GM19328 (cell line): ENCODE measurements around the gene KRTAP10-2.
"Not testable (repeated sequence)": the region's sequence is repeated elsewhere in the genome, so short reads cannot be mapped to it uniquely, and the experiment has no call there.

Experiments used
- ATAC-seq: cut with Tn5 transposase; IDR thresholded peaks from one replicate; pipeline ENCODE4 v1.9.1; 2021; ENCODE audit warnings: mild to moderate bottlenecking, moderate library complexity; ENCODE audit not compliant: unreplicated experiment

KRTAP10-2 gene

DNA sequence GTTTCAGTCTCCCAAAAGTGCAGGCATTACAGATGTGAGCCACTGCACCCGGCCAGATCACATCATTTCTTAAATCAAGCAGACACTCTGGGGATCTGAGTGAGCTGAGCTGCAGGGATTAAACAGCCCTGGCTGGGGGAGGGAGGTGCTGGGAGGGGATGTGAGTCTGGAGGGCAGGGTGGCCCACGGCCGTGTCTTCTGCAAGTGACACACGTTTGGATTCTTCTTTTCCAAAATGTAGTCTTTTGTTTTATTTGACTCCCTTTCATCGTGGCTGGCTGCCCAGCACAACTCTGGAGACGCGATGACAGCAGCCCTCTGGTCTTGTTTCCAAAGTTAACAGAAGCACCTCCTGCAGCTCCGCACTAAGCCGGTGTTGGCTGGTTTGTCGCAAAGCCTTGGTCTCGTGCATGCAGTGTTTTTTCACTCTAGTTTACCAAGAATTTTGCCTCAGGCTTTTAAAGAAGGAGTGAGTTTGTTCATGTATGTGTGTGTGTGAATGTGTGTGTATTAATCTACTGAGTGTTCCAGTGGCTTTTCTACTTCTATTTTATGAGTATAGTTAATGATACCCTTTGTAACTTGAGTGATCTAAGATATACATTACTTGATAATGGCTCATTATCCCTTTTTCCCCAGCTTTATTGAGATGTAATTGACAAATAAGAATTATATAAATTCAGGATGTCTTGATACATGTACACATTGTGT lies 31.9 kb upstream of the KRTAP10-2 start:
- no peak for ATAC-seq

DNA sequence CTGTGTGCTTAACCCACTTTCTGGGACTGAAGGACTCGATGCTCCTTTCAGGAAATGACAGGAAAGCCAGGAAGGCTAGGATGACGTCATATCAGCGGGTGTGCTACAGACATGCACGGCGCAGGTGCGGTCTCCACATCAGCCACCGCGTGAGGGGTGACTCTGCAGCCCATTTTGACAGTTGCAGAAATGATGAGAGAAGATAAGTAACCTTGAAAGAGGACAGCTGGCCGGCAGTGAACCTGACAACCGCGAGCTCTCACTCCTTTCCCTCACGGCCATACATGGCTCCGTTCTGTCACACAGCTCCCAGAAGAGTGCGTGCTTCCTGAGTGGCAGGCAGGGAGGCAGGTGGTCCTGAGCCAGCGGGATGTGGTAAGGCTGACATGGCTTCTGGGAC lies 30.8 kb upstream of the KRTAP10-2 start:
- no peak for ATAC-seq

DNA sequence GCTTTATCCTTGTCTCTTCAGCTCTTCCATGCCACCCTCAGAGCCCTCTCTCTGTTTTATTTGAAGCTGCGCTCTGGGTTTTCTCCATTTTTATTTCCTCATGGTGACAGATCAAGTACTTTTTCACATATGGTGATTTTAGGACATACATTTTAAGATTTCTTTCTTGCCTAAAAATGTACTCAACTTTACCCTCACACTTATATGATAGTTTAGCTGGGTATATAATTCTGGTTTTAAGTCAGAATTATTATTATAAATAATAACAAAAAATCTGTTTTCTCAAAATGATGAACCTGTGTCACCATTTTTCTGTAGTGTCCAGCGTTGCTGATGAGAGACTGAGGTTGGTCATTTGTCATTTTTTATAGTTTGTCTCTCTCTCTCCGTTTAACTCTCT lies 29.9 kb upstream of the KRTAP10-2 start:
- ATAC-seq: no peak

DNA sequence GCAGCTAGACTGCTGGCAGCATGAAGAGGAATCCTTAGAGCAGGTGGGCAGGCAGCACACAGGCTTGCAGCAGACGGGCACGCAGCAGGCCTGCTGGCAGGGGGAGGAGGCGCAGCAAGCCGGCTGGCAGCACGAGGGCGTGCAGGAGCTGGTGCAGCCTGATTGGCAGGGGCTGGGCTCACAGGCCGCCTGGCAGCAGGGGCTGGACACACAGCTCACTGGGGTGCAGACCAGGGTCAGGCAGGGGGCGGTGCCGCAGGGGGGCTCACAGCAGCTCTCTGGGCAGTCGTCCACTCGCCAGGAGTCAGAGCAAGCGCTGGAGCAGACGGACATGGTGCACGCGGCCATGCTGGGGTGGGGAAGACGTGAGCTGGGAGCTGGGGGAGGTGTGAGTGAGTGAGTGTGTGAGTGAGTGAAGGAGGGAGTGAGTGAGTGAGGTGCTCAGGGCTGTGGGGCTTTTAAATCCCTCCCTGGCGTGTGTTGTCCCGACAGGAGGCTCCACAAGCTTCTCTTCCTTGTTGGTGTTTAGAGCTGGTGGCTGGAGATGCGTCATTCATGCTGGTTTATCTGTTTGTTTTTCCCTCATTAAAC lies 29.0 kb upstream of the KRTAP10-2 start, which contains the start of gene KRTAP10-5:
Gene KRTAP10-5 (minus strand): TSS at position 374 of the 591 bp plus-strand sequence. CDS start 26 bp downstream, at position 348.
- not testable (repeated sequence) for ATAC-seq

DNA sequence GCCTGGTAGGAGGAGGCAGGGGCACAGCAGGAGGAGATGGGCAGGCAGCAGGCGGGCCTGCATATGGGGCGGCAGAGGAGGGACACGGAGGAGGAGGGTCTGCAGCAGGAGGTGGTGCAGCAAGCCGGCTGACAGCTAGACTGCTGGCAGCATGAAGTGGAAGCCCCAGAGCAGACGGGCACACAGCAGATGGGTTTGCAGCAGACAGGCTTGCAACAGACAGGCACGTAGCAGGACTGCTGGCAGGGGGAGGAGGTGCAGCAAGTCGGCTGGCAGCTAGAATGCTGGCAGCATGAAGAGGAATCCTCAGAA lies 28.5 kb upstream of the KRTAP10-2 start:
- ATAC-seq: no peak

DNA sequence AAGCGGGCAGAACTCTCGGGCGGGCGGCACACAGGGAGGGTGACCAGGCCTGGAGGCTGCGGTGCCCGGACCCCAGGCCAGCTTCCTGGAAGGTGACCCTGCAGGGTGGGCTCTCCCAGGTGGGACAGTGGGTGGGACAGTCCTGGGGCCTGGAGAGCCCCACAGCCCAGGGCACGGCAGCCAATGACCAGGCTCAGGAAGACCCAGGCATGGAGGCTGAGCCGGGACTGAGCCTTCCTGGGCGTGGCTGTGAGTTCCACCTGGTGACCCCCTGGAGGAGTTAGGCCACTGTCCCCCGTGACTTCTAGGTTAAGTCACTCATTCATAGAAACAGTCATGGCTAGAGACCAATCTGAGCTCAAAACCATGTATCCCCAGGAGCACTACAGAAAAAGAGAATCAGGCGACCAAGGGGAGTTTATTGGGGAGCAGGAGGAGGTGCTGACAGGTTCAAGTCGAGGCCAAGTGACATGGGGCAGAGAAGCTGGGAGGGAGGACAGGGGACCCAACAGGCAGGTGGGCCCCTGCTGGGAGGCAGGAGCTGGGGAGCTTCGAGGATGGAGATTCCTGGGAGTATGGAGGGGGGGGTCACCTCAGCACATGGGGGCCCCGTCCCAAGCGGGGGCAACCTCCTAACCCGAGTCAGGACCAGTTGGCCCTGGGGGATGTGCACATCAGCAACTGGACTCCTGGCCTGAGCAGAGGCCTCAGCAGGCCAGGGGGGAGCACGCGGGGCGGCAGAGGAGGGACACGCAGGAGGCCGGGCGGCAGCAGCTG lies 27.9 kb upstream of the KRTAP10-2 start:
- no peak for ATAC-seq

GRCh38 chr21:44578371-44579055 lies 27.2 kb upstream of the KRTAP10-2 start:
- no peak for ATAC-seq

- ATAC-seq: no peak
Observed at GRCh38 chr21:44576025-44576420, 24.7 kb upstream of the KRTAP10-2 start.

DNA sequence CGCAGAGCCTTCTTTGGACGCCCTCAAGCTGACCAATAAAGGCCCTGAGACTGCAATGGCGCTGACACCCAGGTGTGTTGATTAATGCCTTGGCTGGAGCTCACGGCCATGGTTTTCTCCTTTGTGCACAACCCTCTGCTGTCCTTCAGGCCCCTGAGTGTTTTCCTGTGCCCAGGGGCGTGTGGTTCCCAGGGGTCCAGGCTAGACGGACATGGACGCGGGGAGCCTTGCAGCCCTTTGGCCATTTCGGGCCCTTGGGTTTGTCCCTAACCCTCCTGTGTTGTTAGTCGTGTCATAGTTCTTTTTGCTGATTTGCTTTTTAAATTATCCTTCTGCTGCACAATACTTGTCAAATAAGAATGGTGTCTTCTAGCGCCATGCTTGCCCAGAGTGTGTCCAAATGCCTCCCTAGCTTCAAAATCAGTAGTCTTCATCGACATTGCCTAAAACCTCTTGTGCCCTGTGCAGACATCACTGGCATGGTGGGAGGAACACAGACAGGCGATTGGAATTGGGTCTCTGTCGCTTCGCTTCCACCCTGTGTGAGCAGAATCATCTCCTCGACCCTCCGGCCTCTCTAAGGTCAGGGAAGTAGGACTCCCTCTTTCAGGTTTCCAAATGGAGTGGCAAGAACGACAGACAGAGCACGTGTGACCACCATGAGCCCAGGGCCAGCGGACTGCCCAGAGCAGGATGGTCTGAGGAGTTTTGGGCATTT lies 24.2 kb upstream of the KRTAP10-2 start:
- no peak for ATAC-seq

DNA sequence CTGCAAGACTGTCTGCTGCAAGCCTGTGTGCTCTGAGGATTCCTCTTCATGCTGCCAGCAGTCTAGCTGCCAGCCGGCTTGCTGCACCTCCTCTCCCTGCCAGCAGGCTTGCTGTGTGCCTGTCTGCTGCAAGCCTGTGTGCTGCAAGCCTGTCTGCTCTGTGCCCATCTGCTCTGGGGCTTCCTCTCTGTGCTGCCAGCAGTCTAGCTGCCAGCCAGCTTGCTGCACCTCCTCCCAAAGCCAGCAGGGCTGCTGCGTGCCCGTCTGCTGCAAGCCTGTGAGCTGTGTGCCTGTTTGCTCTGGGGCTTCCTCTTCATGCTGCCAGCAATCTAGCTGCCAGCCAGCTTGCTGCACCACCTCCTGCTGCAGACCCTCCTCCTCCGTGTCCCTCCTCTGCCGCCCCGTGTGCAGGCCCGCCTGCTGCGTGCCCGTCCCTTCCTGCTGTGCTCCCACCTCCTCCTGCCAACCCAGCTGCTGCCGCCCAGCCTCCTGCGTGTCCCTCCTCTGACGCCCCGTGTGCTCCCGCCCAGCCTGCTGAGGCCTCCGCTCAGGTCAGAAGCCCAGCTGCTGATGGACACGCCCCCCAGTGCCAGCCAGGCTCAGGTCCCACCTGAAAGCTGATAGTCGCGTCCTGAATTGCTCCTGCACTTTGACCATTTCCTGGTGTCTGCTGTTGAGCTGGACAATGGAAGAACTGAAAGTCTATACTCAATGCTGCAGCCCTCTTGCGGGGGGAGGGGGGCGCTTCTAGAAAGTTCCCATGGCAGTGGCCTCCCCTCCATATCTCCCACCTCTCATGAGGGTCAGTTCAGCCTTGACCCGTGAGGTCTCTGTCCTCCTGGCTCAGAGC lies 23.4 kb upstream of the KRTAP10-2 start:
- ATAC-seq: no peak

DNA sequence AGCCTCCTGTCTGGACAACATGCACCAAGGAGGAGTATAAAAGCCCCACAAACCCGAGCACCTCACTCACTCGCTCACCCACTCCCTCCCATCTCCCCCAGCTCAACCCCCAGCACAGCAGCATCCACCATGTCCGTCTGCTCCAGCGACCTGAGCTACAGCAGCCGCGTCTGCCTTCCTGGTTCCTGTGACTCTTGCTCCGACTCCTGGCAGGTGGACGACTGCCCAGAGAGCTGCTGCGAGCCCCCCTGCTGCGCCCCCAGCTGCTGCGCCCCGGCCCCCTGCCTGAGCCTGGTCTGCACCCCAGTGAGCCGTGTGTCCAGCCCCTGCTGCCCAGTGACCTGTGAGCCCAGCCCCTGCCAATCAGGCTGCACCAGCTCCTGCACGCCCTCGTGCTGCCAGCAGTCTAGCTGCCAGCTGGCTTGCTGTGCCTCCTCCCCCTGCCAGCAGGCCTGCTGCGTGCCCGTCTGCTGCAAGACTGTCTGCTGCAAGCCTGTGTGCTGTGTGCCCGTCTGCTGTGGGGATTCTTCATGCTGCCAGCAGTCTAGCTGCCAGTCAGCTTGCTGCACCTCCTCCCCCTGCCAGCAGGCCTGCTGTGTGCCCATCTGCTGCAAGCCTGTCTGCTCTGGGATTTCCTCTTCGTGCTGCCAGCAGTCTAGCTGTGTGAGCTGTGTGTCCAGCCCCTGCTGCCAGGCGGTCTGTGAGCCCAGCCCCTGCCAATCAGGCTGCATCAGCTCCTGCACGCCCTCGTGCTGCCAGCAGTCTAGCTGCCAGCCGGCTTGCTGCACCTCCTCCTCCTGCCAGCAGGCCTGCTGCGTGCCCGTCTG lies 22.5 kb upstream of the KRTAP10-2 start, which contains the start of gene KRTAP10-4:
Gene KRTAP10-4 (plus strand): TSS at position 100 of the 827 bp plus-strand sequence. CDS start 30 bp downstream, at position 130.
- not testable (repeated sequence) for ATAC-seq

DNA sequence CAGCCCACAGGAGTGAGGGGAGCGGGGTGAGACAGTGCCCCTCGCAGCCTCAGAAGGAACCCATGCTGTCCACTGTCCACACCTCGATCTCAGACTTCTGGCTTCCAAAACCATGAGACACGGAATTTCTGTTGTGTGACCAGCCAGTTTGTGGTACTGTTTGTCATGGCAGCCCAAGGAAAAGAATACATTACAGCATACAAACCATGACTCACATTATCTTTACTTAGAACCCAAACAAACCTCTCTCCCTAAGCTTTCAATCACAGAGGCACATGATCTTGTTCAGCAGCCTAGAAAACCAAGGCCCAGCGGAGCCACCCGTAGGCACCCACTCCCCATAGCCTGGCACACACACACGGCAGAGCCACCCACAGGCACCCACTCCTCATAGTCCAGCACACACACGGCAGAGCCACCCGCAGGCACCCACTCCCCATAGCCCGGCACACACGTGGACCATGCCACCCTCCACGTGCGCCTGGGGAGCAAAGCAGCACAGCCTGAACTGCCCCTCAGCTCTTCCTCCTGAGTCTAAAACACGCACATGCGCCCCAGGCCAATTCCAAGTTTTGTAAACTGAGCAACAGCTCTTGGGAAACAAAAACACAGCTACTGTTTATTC lies 21.8 kb upstream of the KRTAP10-2 start:
- no peak for ATAC-seq

DNA sequence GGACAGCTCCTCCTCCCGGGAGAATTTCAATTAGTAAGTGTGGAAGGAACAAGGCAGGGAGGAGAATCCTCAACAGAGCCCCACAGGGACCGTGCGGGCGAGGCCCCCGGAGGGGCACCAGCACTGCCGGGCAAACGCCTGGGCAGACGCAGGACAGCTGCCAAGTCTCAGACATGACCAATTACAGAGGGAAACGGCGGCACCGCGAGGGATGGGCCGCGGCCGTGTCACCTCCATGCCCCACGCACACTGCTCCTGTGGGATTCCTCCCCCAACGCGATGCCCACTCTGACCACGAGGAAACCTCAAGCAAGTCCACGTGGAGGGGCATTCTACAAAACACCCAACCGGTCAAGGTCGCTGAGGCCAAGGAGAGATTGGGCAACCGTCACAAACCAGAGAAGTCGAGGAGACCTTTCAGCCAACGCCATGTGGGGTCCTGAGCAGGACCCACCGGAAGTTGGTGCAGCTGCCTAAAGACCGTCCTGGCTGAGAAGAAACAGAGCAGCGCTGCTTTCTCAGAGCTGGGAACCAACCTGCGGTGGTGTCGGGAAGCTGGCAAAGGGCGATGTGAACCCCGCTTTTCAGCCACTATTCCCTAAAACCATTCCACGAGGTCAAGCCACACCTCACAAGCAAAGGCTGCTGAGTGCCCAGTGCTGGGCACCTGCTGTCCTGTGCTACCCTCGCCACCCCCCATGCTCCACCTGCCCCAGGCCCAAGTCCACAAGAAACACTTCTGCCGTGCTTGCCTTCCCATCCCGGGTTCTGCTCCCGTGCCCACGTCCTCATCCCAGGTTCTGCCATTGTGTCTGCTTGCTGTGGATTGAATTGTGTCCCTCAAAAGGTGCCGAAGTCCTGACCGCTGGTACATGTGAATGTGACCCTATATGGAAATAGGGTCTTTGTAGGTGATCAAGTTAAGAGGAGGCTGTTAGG lies 20.8 kb upstream of the KRTAP10-2 start:
- ATAC-seq: no peak

DNA sequence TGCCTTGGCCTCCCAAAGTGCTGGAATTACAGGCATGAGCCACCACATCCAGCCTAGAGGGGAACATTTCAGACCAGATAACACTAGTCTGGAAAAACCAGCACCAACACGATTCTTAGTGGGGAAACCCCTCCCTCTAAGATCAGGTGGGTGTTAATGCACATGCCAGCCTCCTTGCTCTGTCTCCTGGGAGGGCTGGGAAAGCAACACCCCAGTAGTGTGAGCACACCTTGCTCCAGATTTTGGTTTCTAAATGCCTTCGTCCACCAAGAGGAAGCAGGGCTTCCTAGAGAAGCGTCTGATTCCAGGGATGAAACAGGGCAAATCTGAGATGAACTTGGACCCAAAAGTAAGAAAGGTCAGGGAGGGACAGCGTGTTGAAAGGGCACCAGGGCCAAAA lies 20.0 kb upstream of the KRTAP10-2 start:
- no peak for ATAC-seq

DNA sequence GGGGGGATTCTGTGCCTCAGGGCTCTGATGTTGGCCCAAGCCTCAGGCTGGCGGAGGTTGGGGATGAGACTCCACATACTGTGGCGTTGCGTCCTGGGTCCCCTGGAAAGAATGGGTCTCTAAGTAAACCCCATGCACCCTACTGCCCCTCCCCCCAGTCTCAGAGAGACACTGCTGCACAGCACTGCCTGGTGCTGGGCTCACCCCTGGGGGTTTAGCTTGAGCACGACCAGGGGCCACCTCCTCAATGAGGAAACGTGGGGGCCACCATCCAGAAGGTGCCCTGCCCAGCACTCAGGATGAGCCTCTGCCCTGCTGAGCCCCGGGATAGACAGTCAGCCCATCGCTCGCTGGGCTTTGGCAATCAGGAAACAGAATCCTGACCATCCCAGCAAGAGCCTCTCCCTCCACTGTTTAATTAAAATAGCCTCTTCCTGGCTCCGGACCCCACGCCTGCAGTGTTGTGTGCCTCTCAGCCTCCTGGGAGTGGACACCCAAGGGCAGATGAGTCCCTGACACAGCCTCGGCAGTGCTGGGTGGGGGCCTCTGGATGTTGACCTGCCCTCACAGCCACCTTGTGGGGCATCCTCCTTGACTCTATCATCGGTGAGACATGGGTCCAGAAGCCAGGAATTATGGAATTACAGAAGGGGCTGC lies 18.7 kb upstream of the KRTAP10-2 start:
- ATAC-seq: no peak

DNA sequence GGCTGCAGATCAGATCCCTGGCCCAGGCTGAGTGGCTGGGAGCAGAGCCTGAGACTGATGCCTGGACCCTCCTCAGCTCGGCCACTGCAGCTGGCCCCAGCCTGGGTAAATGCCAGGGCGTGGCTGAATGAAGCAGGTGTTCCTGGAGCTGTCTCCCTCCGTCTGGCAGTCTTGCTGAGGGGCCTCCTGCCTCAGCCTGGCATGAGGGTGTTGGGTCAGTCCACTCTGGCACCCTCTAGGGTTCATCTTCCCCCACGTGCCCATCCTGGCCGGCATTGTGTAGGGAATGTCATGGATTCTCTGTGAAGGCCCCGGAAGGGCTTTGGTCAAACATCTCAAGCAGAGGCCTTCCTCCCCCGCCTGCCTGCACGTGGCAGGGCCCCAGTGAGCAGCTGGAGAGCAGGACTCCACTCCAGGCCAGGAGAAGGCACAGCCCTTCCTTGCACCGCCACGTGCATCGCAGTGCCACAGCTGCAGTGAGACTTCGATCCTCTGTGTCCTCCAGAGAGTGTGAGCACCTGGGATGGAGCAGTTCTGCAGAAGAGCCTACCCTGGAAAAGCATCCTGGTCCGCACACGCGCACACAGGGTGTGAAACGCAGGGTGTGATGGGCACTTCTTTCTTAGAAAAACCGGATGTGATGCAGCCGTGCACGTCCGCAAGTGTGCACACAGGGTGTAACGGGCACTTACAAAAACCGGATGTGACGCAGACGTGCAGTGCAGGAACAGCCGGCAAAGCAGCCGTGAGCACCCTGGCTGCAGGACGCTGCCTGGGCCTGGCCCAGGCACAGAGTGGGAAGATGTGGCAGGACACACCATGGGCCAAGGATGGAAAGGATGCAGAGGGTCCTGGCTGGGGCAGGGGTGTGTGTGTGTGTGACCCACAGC lies 17.6 kb upstream of the KRTAP10-2 start:
- no peak for ATAC-seq
